DMS114 treated with DMSO at 0.1 percent for 48 hours (cell line): Measurements from ENCODE around the gene MC5R.
A peak's percentile ranks its signal among the peaks of the same experiment; 100 is the strongest.

Source experiments
- DNase-seq: peaks from one replicate; lab custom pipeline; 2025; ENCODE audit not compliant: unreplicated experiment; lab: John Stamatoyannopoulos, UW

MC5R gene

GRCh38 chr18:13823707-13824395 is at the start of gene MC5R:
Gene MC5R, plus strand, starts transcription at chr18:13824149. Its CDS starts 1,617 bp downstream, at chr18:13825766.
- DNase-seq: peak; percentile 22

GRCh38 chr18:13775058-13775457 is 48.9 kb upstream of the MC5R start:
- DNase-seq: no peak

GRCh38 chr18:13791181-13791580 is 32.8 kb upstream of the MC5R start:
- no peak for DNase-seq

- DNase-seq: no peak
These were observed 30.1 kb upstream of the MC5R start for GRCh38 chr18:13793819-13794218.

GRCh38 chr18:13796515-13796914 is 27.4 kb upstream of the MC5R start:
- DNase-seq: no peak

- no peak for DNase-seq
These were observed 26.8 kb upstream of the MC5R start for GRCh38 chr18:13797157-13797611.

- no peak for DNase-seq
These were observed 24.6 kb upstream of the MC5R start for GRCh38 chr18:13799396-13799795.

- DNase-seq: peak; percentile 71
These were observed 23.3 kb upstream of the MC5R start for GRCh38 chr18:13800505-13801259.

GRCh38 chr18:13801260-13801601 is 22.7 kb upstream of the MC5R start:
- DNase-seq: no peak

- DNase-seq: no peak
These were observed 19.6 kb upstream of the MC5R start for GRCh38 chr18:13804305-13804704.

- DNase-seq: no peak
These were observed 15.5 kb upstream of the MC5R start for GRCh38 chr18:13808294-13809042.

- DNase-seq: no peak
These were observed 14.9 kb upstream of the MC5R start for GRCh38 chr18:13809043-13809430.

GRCh38 chr18:13809531-13810255 is 14.3 kb upstream of the MC5R start:
- no peak for DNase-seq

GRCh38 chr18:13810950-13811485 is 12.9 kb upstream of the MC5R start:
- no peak for DNase-seq

GRCh38 chr18:13811993-13812392 is 12.0 kb upstream of the MC5R start:
- DNase-seq: peak; percentile 26

- DNase-seq: peak; percentile 56
These were observed 10.6 kb upstream of the MC5R start for GRCh38 chr18:13813271-13813849.

GRCh38 chr18:13826209-13826608 is 2.3 kb downstream of the MC5R start:
- DNase-seq: no peak

GRCh38 chr18:13831864-13832508 is 8.0 kb downstream of the MC5R start:
- peak; percentile 2 for DNase-seq

- DNase-seq: no peak
These were observed 10.6 kb downstream of the MC5R start for GRCh38 chr18:13834496-13835015.

- DNase-seq: no peak
These were observed 11.3 kb downstream of the MC5R start for GRCh38 chr18:13835202-13835601.
